Brain pericyte (primary cell): ENCODE measurements around the gene ZNF485.
"Not testable (repeated sequence)": the region's sequence is repeated elsewhere in the genome, so short reads cannot be mapped to it uniquely, and the experiment has no call there.

ENCODE experiments used
- DNase-seq: peaks from one replicate; pipeline ENCODE4 v3.0.0-alpha.2; 2012; ENCODE audit warnings: low read depth, low spot score

Gene ZNF485

DNA sequence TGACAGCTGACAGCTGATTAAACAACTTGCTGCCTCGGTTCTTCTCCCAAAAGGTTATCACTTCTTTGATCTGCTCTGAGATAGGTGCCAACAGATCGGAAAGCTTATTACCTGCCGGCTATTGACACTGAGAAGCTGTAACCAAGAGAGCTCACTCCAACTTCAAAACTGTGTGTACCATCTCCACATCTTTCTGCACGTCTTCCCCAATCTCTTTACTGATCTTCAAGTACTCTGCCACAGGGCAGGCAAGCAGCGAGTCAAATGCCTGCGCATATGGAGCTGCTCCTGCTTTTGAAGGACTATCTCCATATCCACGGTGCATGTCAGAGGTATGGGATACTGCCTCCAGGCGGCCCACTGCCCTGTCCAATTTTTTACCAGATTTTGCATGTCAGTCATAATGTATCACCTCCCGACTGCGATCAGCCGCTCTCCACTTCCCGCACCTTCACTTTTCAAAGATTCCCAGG, 352 bp upstream of the ZNF485 start:
- DNase-seq, result no peak

DNA sequence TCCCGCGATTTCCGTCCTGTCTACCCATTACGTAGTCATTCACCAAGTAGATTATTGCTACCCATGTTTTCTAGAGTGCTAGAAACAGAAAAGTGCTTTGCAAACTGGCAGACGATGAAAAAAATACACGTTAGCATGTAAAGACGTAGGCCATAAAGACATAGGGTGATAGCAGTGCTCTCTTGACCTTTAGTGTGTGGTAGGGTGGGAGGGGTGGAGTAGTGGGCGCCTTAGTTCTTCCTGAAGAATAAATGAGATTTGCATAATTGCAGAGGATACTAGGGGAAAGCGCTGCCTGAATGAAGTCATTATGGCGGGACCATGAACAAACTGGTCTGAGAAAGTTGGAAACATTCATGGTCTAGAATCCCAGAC, 948 bp downstream of the ZNF485 start:
- no peak for DNase-seq

DNA sequence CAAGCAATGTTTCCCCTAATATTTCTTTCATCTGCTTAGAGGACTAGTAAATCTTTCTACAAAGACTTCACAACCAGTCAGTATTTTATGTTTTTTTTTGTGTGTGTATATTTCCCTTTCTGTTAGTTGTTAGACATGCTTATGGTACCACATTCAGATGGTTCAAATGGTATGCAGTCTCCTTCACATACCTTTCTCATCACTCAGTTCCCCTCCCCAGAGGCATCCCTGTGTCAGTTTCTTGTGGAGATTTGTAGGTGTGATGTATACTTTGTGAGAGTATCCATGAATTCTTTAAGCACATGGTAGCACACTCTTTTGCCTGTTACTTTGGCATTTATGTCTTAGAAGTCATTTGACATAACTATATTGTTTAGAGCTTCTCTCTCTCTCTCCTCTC, 4.4 kb downstream of the ZNF485 start:
- no peak for DNase-seq

DNA sequence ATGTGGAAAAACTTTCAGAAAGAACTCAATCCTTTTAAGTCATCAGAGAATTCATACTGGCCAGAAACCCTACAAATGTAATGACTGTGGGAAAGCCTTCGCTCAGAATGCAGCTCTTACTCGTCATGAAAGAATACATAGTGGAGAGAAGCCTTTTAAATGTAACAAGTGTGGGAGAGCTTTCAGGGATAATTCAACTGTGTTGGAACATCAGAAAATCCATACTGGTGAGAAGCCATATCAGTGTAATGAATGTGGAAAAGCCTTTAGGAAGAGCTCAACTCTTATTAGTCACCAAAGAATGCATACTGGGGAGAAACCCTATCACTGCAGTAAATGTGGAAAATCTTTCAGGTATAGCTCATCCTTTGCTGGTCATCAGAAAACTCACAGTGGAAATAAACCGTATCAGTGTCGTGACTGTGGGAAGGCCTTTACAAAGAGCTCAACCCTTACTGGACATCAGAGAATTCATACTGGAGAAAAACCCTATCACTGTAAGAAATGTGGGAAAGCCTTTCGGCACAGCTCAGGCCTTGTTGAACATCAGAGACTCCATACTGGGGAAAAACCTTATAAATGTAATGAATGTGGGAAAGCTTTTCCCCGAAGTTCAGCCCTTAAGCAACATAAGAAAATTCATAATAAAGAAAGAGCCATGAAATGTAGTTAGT, 10.6 kb downstream of the ZNF485 start:
- no peak for DNase-seq

DNA sequence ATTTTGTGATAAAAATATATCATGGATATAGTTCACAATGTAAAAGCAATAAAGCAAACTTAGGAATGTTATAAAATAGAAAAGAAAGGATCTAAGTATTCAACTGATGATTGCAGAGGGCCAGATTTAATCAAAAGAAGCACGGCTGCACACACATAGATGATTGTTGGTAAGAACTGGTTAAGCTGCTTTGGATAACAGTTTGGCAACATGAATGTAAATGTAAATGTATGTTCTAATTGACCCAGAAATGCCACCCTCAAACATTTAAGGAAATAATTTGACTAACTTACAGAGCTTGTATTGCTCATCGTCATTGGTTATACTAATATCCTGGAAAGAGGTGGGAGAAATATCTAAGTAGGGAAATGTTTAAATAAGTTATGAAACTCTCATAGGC, 13.1 kb downstream of the ZNF485 start:
- no peak for DNase-seq

DNA sequence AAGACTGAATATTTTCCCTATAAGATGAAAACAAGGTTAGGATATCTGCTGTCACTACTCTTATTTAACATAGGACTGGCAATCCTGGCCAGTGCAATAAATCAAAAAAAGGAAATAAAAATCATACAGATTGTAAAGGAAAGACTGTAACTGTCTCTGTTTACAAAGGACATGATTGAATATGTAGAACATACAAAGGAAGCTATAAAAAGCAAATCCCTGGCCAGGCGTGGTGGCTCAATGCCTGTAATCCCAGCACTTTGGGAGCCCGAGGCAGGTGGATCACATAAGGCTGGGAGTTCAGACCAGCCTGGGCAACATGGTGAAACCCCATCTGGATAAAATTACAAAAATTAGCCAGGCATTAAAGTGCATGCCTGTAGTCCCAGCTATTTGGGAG, 15.8 kb downstream of the ZNF485 start:
- no peak for DNase-seq

DNA sequence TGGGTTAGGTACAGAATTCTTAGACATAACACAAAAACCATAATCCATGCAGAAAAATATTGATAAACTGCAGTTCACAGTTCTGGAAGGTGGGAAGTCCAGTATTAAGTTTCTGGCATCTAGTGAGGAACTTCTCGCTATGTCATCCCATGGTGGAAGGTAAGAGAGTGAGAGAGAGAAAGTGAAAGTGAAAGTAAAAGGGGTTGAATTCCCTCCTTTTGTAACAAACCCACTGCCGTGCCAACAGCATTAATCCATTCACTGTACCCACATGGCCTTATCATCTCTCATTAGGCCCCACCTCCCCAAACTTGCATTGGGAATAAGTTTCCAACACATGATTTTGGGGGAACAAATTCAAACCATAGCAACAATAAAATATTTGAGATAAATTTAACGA, 17.1 kb downstream of the ZNF485 start:
- no peak for DNase-seq

DNA sequence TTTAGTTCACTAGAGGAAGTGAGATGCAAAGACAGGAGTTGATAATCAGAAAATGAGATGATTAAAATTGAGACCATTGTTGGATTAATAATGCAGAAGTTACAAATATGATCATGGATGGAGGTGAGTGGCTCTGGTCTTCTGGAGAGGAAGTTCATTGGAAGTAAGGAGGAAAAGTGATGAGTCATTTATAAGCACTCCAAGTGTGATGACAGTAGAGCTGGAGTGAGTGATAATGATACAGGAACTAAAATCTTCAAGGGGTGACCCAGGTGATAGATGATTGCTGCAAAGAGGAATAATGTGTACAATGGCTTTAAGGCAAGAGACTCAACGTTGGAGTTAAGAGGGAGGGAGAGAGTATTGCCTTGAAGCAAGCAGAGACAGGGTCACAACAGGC, 21.7 kb downstream of the ZNF485 start:
- no peak for DNase-seq

DNA sequence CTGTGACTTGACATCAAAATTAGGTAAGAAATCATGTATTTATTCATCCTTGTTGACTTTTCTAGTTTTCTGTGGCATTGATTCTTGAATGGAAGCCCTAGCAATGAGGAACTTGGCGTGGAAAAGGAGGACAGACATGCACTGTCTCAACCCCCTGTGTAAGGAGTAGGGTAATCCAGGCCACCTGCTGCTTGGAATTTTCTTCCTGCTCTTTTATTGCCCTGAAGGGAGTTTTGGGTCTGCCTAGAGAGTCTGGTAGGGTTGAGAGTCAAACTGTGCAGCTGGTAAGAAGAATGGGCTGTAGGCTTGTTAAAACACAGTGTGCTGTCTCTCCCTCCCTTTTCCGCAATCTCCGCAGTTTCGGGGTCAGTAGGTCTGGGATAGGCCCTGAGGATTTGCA, 22.7 kb downstream of the ZNF485 start:
- no peak for DNase-seq

DNA sequence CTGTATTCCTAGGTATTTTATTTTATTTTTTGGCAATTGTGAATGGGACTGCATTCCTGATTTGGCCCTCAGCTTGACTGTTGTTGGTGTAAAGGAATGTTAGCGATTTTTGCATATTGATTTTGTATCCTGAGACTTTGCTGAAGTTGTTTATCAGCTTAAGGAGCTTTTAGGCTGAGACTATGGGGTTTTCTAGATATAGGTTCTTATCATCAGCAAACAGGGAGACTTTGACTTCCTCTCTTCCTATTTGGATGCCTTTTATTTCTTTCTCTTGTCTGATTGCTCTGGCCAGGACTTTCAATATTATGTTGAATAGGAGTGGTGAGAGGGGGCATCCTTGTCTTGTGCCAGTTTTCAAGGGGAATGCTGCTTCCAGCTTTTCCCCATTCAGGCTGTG, 29.6 kb downstream of the ZNF485 start:
- DNase-seq, result not testable (repeated sequence)

DNA sequence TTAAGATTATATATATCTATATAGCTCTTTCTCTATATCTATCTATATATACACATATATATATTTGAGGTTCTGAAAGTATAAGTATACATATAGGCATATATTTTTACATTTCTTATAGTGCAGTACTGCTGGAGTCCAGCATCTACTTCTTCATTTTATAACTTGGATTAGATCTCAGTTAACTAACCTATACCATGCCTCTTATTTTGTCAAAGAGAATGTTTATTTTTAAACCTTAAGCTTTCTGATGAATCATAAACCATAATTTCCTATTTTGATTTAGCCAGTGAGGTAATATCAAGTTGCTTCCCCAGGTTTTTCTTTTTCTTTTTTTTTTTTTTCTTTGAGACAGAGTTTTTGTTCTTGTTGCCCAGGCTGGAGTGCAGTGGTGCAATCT, 34.4 kb downstream of the ZNF485 start:
- DNase-seq, result no peak

DNA sequence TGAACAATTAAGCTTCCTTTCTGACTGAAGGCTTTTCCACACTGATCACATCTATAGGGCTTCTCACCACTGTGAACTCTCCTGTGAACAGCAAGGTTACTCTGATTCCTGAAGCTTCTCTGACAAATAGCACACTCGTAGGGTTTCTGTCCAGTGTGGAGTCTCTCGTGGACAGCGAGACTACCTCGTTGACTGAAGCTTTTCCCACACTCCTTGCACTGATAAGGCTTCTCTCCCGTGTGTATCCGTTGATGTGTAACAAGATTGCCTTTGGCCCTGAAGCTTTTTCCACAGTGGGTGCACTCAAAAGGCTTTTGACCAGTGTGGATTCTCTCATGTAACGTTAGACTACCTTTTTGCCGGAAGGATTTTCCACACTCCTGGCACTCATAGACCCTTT, 38.0 kb downstream of the ZNF485 start:
- DNase-seq, result no peak

DNA sequence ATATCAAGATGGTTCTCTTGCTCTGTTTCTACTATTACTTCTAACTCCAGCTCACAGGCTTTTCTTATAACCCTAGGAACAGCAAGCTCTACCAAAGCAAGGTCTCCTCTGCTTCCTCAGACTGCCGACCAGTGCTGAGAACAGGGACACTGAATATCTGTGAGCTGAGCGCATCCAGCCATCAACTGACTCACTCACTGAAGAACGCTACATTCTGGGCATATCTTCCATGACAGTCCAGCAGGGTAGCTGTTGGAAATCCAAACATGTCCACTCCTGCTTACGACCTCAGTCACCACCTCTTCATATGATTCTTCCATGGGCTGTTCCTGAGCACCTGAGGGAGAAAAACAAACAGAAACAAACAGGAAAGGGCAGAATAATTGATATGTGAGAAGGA, 39.6 kb downstream of the ZNF485 start:
- no peak for DNase-seq

DNA sequence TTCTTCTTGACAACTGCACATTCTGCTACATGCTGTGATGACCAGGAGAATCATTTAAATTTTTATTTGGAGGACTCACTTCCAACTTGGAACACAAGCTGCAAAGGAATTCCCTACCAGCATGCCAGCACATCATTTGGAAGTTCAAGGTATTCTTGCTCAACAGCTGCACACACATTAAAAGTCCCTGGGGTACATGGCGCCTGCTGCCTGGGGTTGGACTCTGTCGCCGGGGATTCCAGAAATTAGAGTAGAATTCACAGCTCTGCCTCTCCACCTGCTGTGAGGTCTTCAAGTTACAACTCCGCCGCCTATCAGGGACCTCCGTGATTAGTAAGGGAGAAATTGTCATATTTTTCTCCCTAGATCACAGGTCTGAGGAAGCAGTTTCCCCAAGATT, 41.3 kb downstream of the ZNF485 start:
- no peak for DNase-seq

DNA sequence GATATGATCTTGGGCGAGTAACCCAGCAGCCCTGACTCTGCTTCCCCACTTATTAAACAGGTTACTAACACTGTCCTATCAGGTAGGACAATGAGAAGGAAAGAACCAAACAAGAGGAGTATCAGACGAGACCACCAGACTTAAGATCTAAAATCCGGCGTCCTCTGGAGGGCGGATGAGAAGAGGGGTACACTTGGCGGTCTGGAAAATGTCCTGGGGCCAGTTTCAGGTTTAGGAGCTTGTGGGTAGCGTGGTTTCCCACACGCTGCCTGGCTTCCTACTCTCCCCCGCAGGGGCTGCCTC, 41.8 kb downstream of the ZNF485 start:
- no peak for DNase-seq

DNA sequence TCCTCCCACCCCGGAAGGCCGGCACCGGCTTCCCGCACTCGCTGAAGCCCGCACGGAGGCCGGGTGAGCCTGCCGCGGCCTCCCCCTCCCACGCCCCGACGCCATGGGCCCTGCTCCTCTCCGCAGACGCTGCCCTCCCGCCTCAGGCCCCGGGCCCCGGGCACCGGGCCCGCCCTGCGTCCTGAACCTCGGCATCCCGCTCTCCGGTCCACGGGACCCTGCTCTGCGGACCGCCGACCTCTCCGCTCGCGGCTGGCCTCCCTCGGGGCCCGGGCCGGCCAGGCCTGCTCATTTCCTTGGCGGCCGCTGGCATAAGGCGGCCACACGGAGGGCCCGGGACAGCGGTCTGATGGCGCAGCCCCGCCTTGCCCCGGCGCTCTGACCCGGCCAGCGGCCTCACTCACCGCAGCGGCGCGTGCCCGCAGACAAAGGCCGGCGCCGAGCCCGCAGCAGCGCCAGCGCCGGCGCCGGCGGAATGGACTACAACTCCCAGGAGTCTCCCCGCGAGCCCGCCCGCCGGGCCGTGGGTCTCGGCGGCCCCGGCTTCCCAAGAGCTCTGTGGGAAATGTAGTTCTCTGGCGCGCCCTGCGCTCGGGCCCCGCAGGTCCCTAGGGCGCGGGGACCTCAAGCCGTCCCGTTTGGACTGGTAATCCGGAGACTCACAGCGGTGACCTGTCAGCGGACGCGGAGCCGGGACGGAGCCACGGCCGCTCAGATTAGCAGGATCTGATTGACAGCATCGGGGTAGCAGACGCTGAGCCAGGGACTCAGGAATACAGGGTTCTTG, 42.4 kb downstream of the ZNF485 start, which contains the start of gene ZNF32:
TSS of gene ZNF32 (minus strand) at position 484 of the 787 bp plus-strand sequence. CDS start 2,748 bp downstream, outside the sequence.
- DNase-seq, result peak; percentile 24

DNA sequence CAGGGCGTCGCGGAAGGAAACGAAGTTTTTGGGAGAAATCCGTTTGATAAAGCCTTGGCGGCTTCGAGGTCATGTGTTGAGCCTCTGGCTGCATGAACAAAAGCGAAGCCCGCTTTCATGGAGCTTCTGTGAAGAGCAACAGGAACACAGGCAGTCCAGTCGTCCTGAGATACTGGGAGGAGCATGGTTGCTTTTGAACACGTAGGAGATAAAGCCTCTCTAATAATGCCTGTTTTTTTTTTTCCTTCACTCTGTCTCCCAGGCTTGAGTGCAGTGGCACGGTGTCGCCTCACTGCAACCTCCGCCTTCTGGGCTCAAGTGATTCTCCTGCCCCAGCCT, 42.9 kb downstream of the ZNF485 start:
- DNase-seq, result peak; percentile 29

DNA sequence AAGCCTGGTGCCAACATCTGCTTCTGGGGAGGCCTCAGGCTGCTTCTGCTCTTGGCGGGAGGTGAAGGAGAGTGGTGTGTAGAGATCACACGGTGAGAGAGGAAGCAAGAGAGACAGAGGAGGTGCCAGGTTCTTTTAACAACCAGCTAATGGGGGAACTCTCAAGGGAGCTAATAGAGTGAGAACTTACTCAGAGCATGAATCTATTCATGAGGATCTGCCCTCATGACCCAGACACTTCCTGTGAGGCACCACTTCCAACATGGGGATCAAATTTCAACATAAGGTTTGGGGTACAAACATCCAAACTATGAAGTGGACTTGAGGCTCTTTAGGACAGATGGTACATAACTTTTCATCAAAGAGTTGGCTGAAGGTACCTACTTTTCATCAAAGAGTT, 47.5 kb downstream of the ZNF485 start:
- DNase-seq, result no peak

DNA sequence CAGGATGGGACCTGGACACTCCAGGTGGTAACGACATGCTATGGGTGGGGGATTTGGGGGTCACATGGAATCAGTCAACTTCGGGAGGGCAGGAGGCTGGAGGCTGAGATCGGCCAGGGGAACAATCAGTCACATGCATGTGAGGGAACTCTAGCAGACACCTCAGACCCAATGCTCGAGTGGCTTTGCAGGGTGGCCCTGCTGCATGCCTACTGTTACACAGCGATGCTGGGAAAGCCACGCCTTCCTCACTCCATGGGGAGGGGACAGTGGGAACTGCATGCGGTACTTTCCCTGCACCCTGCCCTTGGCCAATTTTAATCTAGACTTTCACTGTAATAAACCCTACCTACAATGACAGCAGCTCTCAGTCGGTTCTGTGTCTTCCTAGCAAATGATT, 49.1 kb downstream of the ZNF485 start:
- DNase-seq, result no peak

DNA sequence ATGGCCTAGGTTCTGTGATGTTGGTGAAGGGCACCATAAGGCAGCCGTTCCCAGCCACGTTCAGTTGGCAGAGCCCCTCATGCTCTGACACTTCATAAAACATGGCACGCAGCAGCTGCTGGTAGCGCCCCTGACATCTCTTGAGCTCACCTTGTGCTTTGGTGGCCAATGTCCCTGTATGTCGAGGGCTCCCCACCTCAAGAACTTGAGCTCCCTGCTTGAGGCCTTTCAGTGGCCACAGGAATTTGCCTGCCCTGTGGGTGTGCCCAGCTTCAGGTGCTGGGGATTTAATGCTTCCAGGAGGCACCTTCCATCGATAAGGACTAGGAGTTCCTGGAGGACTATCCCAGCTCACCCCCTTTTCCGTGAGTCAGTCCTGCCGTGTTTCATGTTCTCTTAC, 52.0 kb downstream of the ZNF485 start:
- no peak for DNase-seq

DNA sequence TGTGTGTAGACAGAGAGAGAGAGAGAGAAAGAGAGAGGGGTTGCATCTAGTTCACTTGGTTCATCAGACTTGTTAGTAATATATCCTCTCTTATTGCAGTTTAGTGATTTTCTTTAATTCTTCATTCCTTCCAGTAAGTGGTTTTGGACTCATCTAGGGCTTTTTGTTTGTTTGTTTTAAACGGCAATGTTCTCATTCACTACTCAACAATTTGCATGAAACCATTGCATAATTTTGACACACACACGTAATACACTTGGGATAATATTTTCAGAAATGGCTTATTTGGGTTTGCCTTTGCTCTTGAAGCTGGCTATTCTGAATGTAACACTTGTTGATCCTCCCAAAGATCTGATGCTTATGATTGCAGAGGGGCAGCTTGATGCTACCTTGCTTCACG, 58.8 kb downstream of the ZNF485 start:
- no peak for DNase-seq

DNA sequence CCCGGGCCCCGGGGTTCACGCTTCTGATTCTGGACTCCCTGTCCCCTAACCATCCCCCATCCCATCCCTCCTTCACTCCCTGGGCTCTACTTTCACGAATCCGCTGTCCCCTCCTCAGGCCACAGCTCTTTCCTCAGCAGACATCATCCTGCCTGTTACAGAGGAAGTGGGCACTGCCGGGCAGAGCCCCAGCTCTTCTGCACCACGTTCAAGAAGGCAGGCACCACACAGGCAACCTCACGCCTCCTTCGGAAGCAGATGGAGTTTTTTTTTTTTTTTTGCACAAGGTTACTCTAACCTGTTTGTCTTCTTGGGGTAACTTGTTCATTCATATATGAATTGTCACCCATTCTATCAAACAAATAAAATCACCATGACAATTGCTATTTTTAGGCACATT, 60.3 kb downstream of the ZNF485 start:
- no peak for DNase-seq

DNA sequence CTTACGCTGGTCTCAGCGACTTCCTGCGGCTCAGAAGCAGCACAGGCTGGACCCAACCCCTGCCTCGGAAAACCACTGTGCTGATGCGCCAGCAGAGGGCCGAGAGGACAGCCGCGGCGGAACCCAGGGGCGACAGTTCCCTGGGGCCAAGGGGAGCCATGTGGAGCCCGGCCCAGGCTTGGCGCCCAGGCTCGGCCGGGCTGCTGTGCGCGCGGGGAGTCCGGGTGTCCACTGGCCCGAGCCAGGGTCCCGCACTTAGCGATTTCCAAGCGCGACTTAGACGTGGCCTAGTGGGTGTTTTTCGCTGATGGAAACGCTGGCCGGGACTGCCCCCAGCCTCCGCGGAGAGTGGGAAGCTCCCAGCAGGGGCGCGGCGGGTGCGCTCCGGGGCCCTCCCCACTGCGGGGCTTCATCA, 61.1 kb downstream of the ZNF485 start:
- no peak for DNase-seq
